ENCODE data around the gene PDE4B.
"Not testable (repeated sequence)": the region's sequence is repeated elsewhere in the genome, so short reads cannot be mapped to it uniquely, and the experiment has no call there.

PDE4B gene

GRCh38 chr1:66294707-66295370, 502.1 kb downstream of the PDE4B start:
- no peak for DNase-seq

GRCh38 chr1:66295803-66296202, 503.1 kb downstream of the PDE4B start:
- DNase-seq, result no peak

- DNase-seq, result no peak
These were observed 503.7 kb downstream of the PDE4B start for GRCh38 chr1:66296370-66296769.

DNA sequence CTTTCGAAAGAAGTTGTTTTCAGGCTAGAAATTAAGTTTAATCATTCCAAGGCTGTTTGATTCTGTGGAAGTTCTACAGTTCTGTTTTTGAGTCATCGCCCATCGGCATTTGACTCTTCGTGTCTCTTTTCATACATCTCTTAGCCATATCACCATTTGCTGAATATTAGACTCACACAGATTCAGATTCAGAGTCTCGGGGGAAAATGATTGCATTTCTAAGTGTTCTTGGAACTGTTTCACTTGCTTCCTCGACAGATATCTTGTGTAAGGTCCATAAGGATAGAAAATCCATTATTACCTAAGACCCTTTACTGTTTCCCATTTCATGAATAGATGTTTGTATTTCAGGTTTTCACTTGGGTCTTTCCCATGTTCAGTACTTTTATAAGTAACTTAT, 504.3 kb downstream of the PDE4B start:
- no peak for DNase-seq

DNA sequence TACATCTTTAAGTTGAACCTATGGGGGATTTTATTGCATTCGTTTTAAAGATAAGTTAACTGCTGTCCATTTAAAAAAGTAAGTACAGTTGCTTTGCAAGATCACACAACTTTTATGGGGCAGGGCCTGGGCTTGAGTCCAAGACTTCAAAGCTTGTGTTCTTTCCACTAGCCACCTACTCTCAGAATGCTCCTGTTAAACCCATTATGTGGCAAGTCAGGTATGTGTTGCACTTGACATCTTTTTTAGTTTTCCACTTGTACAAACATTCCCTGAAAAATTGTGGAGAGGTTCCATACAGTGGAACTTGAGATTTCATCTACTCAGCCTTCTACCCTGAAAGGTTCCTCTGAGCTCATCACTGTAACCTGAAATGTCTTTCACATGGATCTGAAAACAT, 505.8 kb downstream of the PDE4B start:
- DNase-seq, result no peak

DNA sequence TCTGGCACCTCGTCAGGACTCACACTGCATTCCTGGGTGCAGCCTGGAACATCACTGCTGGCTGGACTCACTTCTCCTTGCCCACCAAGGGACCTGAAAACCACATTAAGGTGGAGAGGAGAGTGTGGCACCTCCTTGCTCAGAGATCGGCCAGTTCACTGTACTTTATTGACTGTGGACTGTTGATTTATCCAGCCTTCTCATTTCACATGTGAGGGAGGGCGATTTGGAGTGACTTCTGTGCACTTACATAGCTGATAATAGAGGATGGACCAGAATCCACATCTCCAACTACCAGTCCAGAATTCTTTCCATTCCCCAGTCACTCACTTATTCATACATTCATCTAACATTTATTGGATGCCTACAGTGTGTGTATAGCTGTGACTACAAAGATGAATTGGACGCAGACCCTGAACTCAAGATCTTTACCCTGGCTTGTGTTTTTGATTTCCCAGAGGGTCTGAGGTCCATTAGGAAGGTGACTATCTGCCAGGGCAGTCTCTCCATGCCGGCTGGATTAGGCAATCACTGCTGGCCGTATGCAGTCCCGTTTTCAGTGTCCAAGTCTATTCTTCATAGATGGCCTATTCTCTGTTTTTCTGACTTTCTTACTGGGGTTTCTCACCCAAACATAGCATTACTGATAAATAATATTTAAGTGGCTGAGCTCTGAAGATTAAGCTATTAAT, 507.7 kb downstream of the PDE4B start:
- DNase-seq, result no peak

DNA sequence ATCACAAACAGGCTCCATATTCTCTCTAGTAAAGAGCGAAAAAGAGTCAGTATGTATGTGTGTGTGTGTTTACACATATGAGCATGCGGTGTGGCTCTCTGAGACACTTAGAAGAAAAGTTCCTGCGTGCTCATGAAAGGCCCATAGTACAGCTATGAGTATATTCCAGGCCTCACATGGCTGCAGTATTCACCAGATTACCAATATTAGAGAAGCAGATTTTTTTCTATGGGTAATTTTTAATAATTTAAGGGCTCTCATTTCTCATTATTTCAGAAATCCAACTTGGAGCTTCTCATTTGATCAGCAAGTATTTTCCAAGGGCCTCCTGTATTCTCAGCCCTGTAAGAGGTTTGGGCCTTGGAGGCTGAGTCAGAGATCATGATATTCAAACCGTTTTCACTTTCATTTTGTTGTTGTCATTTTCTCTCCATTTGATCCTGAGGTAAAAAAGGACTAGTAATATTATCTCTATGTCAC, 508.3 kb downstream of the PDE4B start:
- peak in 1 of 2 donors; percentile 71 for DNase-seq

- no peak for DNase-seq
These were observed 509.6 kb downstream of the PDE4B start for GRCh38 chr1:66302184-66302742.

DNA sequence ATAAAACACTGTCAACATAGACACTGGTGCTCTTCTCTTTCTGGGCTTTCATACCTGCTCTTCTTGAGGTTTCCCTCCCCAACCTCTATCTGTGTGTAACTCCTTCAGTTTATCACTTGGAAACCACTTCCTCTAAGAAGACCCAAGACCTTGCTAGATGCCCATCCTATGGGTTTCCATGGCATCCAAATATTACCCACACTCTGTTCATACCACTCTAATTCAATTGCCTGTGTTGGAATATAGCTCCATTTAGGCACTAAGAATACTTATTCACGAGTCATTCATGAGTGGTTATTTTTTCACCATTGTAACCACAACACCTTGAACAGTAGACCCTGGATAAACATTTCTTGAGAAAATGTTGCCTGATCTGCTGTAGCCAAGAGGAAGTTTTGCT, 510.1 kb downstream of the PDE4B start:
- peak in 1 of 2 donors; percentile 69 for DNase-seq

- DNase-seq, result no peak
These were observed 511.0 kb downstream of the PDE4B start for GRCh38 chr1:66303646-66304045.

- no peak for DNase-seq
These were observed 511.4 kb downstream of the PDE4B start for GRCh38 chr1:66304128-66304527.

- DNase-seq, result no peak
These were observed 513.2 kb downstream of the PDE4B start for GRCh38 chr1:66305927-66306326.

- DNase-seq, result no peak
These were observed 516.5 kb downstream of the PDE4B start for GRCh38 chr1:66309006-66309741.

GRCh38 chr1:66311092-66311491, 518.4 kb downstream of the PDE4B start:
- DNase-seq, result no peak

DNA sequence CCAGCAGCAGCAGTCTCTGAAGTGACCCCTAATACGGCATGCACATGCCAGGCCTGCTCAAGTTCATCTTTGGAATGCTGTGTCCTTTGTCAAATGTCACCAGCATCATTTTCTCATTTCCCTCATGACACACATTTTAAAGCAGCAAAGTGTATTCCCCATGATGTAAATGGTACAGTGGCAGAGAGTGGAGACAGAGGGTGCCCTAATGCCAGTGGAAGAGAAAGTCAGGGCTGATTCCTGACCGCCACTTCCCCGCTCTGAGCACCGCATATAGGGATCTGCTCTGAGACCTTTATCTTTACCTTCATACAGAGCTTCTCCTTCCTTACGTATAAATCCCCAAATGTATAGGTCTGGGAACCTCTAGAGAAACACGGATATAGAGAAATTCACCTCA, 518.9 kb downstream of the PDE4B start:
- no peak for DNase-seq

DNA sequence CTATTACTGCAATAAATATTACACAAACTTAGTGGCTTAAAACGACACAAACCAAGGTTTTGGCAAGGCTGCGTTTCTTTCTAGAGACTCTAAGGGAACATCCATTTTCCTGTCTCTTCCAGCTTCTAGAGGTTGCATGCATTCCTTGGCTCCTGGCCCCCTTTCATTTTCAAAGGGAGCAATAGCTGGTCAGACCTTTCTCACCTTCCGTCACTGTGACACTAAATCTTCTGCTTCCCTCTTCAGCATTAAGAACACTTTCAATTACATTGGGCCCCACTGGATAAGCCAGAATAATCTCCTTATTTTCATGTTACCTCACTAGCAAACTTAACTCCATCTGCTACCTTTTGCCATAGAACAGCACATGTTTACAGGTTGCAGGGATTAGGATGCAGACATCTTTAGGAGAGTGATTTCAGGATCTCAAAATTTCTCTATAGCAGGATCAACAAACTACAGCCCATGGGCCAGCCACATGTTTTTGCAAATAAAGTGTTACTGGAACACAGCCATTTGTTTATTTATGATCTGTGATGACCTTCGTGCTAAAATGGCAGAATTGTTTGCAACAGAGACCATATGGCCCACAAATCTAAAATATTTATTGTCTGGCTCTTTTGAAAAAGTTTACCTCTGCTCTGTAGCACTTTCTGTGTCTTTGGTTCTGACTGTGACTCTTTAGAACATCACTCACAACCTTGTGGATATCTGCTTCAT, 519.7 kb downstream of the PDE4B start:
- no peak for DNase-seq

- no peak for DNase-seq
These were observed 520.7 kb downstream of the PDE4B start for GRCh38 chr1:66313429-66313828.

DNA sequence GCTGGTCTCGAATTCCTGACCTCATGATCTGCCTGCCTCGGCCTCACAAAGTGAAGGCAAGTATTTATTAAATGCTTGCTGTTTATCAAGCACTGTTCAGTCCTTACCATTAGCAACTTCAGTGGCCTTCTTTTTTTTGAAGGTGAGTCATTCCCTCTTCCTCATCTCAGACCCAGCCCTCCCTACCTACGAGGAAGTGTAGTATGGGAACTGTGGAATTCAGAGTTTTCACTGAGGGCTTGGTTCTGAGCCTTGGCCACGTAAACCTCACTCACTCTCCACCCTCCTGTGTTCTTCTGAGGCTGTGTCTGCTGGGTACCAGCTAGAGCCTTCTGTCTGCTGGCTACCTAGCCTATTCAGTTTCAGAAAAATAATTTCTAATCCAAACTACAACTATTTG, 523.0 kb downstream of the PDE4B start:
- DNase-seq, result no peak

- peak; percentile 36 to 45 for DNase-seq
These were observed 524.0 kb downstream of the PDE4B start for GRCh38 chr1:66316464-66317247.

DNA sequence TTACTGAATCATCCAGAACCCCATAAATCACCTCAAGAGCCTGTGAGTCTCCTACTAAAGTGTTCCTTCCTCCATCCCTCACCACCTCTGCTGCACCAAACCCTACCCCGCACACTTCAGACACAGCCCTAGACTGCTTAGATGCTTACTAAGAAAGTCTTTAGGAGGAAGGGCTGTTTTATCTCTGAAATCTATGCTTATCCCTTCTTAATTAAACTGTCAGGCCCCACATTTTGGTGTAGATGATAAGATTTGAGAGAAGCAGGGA, 524.5 kb downstream of the PDE4B start:
- DNase-seq, result no peak

- no peak for DNase-seq
These were observed 527.5 kb downstream of the PDE4B start for GRCh38 chr1:66320231-66320630.

- DNase-seq, result not testable (repeated sequence)
These were observed 529.8 kb downstream of the PDE4B start for GRCh38 chr1:66322462-66322861.

Measured in CD4-positive, alpha-beta T cell treated with Interleukin-4 for 1 hour (primary cell).